ENCODE measurements around the gene TNIK. TPM values are rescaled to one million over a fixed set of nuclear protein-coding genes. Genes with fewer than 3 reads are reported as not detected.

TNIK gene
- total and polyA plus RNA-seq, 2 of the 13 experiments (the other 11 are each of a cell fraction or from before 2014, with no cell fraction given), result 0.15 to 0.22 TPM

DNA sequence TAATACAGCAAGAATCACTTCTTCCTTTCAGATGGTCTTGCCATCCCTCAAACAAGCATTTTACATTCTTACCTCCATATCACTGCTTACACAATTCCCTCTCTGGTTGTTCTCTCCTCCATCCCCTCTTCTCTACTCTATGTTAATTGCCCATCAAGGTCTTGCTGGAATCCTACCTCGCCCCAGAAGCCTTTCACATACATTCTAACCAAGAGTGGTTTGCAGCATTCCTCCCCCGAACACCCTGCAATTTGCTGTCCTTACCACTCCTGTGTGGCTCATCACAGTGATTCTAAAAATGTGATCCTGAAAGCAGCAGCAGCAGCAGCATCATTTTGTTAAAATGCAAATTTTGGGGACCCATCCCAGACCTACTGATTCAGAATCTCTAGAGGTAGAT is 30.6 kb downstream of the TNIK start (continued):
- TF ChIP-seq, protein P1, sequence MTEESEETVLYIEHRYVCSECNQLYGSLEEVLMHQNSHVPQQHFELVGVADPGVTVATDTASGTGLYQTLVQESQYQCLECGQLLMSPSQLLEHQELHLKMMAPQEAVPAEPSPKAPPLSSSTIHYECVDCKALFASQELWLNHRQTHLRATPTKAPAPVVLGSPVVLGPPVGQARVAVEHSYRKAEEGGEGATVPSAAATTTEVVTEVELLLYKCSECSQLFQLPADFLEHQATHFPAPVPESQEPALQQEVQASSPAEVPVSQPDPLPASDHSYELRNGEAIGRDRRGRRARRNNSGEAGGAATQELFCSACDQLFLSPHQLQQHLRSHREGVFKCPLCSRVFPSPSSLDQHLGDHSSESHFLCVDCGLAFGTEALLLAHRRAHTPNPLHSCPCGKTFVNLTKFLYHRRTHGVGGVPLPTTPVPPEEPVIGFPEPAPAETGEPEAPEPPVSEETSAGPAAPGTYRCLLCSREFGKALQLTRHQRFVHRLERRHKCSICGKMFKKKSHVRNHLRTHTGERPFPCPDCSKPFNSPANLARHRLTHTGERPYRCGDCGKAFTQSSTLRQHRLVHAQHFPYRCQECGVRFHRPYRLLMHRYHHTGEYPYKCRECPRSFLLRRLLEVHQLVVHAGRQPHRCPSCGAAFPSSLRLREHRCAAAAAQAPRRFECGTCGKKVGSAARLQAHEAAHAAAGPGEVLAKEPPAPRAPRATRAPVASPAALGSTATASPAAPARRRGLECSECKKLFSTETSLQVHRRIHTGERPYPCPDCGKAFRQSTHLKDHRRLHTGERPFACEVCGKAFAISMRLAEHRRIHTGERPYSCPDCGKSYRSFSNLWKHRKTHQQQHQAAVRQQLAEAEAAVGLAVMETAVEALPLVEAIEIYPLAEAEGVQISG (CRISPR knock-in tag; IDR thresholded peaks at IDR 0.05), result no peak
- no peak for TF ChIP-seq REPIN1 (CRISPR knock-in tag; IDR thresholded peaks at IDR 0.05; ENCODE audit: borderline replicate concordance, low read depth)

DNA sequence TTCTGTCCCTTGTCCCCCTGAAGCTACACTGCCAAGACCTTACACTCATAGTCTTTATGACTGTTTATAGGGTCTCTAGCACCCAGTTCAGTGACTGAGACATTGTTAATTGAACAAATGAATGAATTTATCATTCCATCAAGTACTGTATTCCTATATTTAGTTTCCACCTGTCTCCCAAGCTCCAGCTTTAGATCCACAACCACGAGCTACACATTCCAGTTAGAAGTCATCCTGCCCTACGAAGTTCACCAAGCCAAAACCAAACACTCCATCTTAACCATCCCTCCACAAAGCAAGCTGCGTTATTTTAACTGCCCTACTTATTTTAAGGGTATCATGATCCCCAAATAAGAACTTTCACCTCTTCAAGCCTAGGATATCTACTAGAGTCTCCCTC is 31.3 kb downstream of the TNIK start:
- ATAC-seq, result no peak
- in situ Hi-C loops (cut with HindIII; ENCODE audit: extremely low pct_ligation_motif_present, low pct_unique_long_range_greater_than_20kb), result no loop called here
- H2AFZ ChIP-seq (ENCODE audit: low read length), result no peak overlapping the region
- no peaks in the 10 kb centered on the region for H3K79me2 ChIP-seq (ENCODE audit: insufficient read depth, low read length)
- intact Hi-C loops (cut with micrococcal nuclease; ENCODE audit: unreplicated experiment), result no loop called here
- CTCF ChIA-PET (ENCODE audit: low intra/inter-chr PET ratio, low total read pairs), result no interaction called here
- H3K4me3 ChIP-seq (replicated peaks in 1 of 3; ENCODE audit: insufficient read depth in 1 of 3, low read depth in 2 of 3, low read length in 3 of 3), result no peak overlapping the region
- no peaks in the 10 kb centered on the region for H4K20me1 ChIP-seq (ENCODE audit: insufficient read depth, low read length)
- POLR2A ChIA-PET, result no interaction called here
- H3K9me3 ChIP-seq (ENCODE audit: low read length), result no peaks in the 10 kb centered on the region
- no peaks in the 10 kb centered on the region for H3K4me1 ChIP-seq (ENCODE audit: insufficient read depth, low read length)
- no peak for FAIRE-seq
- no TSS peak for BruUV-seq (replicated peaks)
- no peak for DNase-seq (ENCODE audit: low spot score)
- H3K27me3 ChIP-seq (ENCODE audit: control insufficient read depth in 1 of 2, insufficient read depth in 2 of 2, low read length in 2 of 2), result peaks cover 0 to 1% of the 10 kb centered on the region in 2 experiments; a peak in 1 of 5 replicates
- H3K36me3 ChIP-seq (replicated peaks in 1 of 2; ENCODE audit: control insufficient read depth in 1 of 2, insufficient read depth in 2 of 2, low read length in 2 of 2), result no peaks in the 10 kb centered on the region
- H3K27ac ChIP-seq (ENCODE audit: extremely low read length, insufficient read depth, low read length), result no peak overlapping the region
- WGBS (ENCODE audit: low lambda C conversion rate), result 21% methylated on average over 3 of the region's 3 CpGs
- H3K9ac ChIP-seq (ENCODE audit: insufficient read depth, low read depth, low read length), result no peak overlapping the region
- no peak overlapping the region for H3K4me2 ChIP-seq (ENCODE audit: low read depth, low read length)
- TF ChIP-seq MLLT10 (CRISPR knock-in tag; IDR thresholded peaks at IDR 0.05) (no peak), ATAD3A (CRISPR knock-in tag; IDR thresholded peaks at IDR 0.05) (no peak), ZNF337 (CRISPR knock-in tag; IDR thresholded peaks at IDR 0.05; ENCODE audit: borderline replicate concordance, low read depth) (no peak), ATF7-NPFF (CRISPR knock-in tag; IDR thresholded peaks at IDR 0.05; ENCODE audit: low read depth) (no peak), ZBTB4 (CRISPR knock-in tag; IDR thresholded peaks at IDR 0.05; ENCODE audit: borderline replicate concordance) (no peak), ZMAT3 (CRISPR knock-in tag; conservative IDR thresholded peaks at IDR 0.05) (no peak), ZNF589 (CRISPR knock-in tag; conservative IDR thresholded peaks at IDR 0.05) (no peak), KLF16 (CRISPR knock-in tag; IDR thresholded peaks at IDR 0.05) (no peak), HDAC2 (CRISPR knock-in tag; IDR thresholded peaks at IDR 0.05) (no peak)
- TF ChIP-seq, protein P2, sequence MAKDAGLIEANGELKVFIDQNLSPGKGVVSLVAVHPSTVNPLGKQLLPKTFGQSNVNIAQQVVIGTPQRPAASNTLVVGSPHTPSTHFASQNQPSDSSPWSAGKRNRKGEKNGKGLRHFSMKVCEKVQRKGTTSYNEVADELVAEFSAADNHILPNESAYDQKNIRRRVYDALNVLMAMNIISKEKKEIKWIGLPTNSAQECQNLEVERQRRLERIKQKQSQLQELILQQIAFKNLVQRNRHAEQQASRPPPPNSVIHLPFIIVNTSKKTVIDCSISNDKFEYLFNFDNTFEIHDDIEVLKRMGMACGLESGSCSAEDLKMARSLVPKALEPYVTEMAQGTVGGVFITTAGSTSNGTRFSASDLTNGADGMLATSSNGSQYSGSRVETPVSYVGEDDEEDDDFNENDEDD (CRISPR knock-in tag; IDR thresholded peaks at IDR 0.05; ENCODE audit: borderline replicate concordance), result no peak
- TF ChIP-seq, protein P3, sequence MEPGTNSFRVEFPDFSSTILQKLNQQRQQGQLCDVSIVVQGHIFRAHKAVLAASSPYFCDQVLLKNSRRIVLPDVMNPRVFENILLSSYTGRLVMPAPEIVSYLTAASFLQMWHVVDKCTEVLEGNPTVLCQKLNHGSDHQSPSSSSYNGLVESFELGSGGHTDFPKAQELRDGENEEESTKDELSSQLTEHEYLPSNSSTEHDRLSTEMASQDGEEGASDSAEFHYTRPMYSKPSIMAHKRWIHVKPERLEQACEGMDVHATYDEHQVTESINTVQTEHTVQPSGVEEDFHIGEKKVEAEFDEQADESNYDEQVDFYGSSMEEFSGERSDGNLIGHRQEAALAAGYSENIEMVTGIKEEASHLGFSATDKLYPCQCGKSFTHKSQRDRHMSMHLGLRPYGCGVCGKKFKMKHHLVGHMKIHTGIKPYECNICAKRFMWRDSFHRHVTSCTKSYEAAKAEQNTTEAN (CRISPR knock-in tag; conservative IDR thresholded peaks at IDR 0.05), result no peak

All from HepG2 (cell line).